HG03575 (cell line): ENCODE data around the gene PON3.

ENCODE experiments used
- ATAC-seq: cut with Tn5 transposase; IDR thresholded peaks from one replicate; pipeline ENCODE4 v1.9.1; 2021; ENCODE audit not compliant: unreplicated experiment, insufficient number of reproducible peaks, low FRiP score; ENCODE audit errors: extremely low read depth

Gene PON3

DNA sequence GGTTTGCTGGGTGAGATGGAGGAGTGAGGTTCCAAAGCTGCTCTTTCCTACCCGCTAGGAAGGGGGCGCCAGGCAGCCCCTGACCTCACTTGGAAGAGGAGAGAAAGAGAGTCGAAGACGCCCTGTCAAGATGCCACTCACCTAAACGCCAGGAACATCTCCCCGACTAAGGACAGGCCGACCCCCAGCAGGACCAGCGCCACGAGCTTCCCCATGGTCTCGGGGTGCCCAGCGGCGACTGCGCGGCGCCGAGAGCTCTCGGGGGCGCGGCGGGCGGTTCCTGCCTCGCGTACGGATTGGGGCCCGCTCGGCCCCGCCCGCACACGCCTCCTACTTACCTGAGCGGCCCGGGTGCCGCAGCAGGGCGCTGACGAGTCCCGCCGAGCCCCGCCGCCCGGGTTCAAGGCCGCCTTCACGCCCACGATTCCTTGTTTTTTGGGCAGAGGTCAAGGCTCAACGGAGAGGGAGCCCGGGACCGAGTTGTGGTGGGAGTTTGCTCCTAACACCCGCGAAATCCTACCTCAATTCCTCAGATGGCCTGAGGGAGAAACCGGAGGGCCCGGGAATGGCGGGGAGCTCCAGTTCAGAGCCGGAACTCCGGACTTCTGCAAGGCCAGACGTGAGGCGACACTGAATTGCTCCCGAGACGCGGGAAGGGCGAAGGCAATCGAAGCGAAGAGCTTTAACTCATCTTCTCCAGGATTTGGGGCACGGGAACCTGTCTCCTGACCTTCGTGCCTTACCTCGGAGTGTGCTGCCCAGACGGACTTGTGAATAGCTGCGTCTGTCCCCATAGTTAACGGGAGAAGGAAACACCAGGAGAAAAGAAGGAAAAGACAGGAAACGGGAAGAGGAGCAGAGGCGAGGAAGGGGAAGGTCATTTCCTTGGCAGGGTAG, at the start of gene PON3:
TSS of gene PON3 (minus strand) at position 240 of the 897 bp plus-strand sequence. CDS start at position 215, 25 bp downstream.
- ATAC-seq = no peak

DNA sequence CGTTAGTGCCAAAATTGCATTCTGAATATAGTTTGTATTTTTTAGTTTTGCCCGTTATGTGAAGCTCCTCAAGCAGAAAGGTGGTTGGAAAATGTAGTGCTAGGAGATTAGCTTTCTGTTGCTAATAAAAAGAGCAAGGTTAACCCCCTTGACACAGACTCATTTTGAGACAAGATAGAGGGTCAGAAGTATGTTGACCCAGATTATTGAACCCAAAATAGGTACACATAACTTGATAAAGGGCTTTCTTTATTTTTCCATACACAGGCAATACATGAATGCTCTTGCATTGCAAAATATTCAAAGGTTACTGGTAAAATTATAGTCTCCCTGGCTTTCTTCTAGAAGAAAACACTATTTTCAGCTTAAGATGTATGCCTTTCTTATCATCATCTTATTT, 48.6 kb upstream of the PON3 start:
- no peak for ATAC-seq

DNA sequence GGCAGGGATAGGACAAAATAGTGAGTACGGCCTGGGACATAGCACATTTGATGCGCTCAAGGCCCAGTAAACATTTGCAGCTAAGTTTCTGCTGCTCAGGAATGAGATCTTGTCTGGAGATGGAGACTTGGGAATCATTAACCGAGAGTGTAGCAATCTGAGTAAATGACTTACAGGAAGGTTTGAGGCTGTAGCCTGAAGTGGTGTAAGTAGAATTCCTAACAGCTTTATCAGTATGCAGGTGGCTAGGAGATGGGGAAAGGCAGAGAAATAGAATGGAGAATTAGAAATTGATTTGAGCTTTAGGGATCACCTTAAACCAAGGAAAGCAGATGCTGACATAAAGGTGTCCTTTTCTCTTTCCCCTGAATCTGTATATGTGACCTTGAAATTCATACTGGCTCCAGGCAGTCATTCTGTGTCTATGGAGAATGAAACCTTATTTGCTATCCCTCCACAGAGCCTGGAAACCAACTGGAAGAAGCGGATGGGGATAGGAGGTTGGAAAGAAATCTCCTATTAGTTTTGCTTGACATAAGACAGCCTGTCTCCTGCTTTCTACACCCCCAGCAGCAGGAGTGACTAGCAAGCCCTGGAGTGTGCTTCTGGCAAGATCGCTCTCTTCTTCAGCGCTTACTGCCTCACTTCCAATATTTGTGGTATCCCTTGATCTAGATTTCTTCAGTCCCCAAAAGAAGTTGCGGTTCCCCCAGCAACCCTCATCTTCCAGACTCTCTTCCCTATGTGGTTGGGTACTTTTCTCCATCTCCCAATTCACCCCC, 45.1 kb upstream of the PON3 start:
- ATAC-seq = no peak

DNA sequence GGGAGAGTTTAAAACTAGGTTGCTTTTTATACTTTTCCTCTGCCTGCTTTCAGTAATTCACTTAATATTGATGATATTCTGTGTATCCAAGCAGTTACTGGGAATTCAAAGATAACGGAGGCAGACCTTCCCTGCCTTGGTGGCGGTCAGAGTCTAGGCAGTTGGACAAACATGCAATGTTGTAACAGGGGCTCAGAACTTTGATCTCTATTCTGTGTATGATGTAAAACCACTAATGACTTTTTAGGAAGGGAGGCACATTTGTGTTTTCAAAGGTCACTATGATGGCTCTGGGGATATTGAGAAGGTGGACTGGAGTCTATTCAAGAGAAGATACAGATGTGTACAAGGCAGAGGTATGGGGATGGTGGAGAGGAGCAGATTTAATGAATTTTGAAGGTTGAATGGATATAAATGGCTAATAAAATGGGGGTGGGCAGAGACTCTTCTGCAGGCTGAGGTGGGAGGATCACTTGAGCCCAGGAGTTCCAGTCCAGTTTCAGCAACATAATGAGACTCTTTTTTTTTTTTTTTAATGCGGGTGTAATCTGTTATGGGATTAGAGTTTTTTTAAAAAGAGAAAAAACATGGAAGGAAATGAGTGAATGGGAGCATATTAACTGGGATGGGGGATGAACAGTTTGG, 44.3 kb upstream of the PON3 start:
- no peak for ATAC-seq

DNA sequence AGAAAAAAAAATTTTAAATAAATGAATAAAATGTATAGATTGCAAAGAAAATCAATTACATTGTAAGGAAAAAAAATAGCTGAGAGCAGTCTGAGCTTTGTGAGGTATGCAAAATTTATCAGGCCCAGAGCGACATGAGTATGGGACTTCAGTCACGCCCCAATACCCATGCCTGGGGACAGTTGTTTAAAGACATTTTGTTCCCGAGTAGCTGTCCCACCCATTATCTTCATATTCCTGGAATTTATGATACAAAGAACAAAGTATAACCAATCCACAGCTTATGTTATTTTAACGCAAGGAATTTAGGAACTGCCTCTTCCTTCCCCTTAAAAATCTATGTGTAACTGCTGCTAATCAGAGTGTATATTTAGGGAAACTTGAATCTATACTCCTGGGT, 40.2 kb upstream of the PON3 start:
- ATAC-seq = no peak

DNA sequence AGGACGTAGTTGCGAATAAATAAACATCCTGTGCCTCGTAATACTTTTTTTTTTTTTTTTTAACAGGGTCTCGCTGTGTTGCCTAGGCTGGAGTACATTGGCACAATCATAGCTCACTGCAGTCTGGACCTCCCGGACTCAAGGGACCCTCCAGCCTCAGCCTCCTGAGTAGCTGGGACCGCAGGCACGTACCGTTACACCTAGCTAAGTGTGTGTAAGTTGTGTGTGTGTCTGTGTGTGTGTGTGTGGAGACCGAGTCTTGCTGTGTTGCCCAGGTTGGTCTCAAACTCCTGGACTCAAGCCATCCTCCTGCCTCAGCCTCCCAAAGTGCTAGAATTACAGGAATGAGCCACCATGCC, 39.2 kb upstream of the PON3 start:
- ATAC-seq = no peak

DNA sequence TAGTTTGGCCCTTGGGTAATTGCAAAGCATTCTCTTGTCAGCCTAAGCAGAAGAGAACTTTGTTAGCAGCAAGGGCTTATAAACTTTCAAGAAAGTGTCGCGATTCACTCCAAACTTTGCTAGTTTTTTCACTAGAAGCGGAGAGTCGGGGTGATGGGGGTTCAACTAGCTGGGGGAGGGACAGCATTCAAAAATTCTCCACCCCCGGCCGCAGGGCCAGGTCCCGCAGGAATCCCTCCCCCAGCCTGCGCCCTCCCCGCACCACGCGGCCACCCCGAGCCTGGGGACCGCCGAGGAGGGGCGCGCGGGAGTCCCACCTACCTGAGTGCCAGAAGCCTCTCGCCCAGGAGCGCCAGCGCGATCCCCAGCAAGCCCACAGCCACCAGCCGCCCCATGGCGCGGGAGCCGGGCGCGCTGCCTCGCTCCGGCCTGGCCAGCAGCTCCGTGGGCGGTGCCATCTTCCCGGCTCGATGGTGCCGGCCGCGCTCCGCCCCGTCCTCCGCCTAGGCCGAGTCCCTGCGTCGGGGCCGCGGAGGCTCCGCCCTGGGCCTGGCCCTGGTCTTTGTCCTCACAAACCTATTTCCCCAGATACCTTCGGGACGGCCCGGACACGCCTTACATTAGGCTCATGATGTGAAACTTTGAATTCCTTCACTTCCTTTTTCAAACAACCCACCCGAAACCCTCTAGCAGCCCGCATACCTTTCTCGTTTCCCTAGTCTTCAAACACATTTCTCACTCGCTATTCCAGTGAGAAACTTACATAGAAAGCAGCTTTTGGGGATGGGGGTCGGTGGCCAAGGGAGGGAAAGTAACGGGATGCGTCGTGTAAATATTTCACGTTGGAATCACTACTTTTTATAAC, 38.6 kb upstream of the PON3 start, which contains the start of gene PON2:
TSS of gene PON2 (minus strand) at position 472 of the 865 bp plus-strand sequence. CDS start at position 395, 77 bp downstream.
- peak; percentile 84 for ATAC-seq

DNA sequence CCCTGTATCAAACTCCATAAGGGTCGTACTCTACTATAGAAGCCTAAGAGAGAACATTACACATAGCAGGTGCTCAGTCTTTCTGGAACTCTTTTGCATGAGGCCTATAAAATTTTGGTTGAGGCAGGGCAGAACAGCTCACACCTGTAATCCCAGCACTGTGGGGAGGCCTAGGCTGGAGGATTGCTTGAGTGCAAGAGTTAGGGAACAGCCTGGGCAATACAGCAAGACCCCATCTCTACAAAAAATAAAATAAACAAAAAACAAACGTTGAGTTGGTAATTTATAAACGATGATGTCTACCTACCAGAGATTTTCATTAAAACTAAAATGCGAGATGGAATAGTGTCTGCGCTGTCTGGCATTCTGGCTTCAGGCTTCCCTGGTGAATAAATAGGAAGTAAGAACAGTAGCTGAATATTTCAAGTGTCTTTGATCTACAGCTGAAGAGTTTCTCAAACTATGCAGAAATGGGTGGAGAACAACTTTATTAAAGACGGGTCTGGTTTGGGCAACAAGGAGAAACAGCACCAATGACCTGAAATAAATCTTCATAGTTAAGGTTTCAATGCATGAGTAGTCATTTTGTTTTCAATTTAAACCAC, 37.9 kb upstream of the PON3 start:
- ATAC-seq = no peak

DNA sequence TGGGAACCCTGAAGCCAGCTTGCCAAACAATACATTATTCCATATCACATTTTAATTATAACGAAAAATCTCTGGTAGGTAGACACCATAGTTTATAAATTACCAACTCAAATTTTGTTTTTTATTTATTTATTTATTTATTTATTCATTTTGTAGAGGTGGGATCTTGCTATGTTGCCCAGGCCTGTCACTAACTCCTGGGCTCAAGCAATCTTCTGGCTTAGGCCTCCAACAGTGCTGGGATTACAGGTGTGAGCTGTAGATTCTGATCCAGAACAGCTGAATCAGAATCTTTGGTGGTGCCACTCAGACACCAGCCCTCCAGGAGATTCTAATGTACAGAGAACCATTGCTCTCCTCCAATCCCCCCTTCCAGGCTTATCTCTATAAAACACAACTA, 37.0 kb upstream of the PON3 start:
- no peak for ATAC-seq

DNA sequence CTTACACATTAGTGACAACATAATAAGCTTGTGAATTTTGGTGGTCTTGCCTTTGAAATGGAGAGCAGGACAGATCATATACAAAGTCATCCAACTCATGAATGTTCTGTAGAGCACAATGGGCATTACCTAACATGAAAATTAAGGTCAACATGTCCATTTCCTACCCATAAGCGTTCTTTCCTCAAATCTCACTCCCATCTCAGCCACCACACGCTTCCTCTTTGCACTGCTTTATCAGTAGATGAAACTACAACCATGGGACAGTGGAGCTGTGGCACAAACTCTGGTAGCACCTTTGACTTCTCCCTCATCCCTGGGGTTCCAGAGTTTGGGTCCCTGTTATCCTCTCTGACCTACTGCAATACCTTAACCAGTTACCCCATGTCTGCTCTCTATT, 36.4 kb upstream of the PON3 start:
- no peak for ATAC-seq

DNA sequence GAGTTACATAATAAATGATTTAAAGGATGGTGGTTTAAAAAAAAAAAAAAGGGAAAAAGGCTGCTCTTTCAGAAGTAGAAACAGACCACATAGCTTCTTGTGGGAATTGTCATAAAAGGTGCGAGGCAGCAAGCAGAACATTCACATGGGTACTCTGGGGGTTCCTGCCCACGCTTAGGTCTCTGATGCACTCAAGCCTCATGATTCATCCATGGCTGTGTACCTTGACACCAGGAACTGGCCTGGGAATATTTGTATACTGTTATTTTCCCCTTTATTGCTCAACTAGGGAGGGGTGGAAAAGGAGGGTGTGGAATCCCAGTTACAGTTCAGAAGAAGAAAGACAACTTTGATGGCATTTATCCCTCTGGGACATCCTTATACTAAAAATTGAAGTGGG, 34.7 kb upstream of the PON3 start:
- no peak for ATAC-seq

DNA sequence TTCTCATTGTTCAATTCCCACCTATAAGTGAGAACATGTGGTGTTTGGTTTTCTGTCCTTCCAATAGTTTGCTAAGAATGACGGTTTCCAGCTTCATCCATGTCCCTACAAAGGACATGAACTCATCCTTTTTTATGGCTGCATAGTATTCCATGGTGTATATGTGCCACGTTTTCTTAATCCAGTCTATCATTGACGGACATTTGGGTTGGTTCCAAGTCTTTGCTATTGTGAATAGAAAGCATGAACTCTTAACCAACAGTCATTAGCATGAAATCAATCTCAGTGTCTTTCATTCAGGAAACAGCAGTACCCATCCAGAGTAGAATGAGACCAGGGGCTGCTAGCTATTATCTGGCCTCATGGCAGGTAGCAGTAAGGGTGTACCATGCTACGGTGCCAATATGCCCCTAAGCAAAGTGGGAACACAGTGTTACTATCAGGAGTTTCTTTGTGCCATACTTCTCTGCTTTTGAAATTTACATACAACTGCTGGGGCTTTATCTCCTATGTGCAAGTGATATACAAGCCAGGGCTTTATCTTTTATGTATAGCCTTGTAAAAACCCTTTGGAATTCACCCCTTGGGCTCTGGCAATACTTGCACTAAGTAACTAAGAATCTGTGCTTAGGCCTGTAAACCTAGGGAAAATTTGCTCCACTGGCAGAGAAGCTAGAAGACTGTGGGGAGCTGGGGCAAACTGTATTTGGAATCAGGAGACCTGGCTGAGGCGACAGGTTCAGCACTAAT, 33.2 kb upstream of the PON3 start:
- no peak for ATAC-seq

DNA sequence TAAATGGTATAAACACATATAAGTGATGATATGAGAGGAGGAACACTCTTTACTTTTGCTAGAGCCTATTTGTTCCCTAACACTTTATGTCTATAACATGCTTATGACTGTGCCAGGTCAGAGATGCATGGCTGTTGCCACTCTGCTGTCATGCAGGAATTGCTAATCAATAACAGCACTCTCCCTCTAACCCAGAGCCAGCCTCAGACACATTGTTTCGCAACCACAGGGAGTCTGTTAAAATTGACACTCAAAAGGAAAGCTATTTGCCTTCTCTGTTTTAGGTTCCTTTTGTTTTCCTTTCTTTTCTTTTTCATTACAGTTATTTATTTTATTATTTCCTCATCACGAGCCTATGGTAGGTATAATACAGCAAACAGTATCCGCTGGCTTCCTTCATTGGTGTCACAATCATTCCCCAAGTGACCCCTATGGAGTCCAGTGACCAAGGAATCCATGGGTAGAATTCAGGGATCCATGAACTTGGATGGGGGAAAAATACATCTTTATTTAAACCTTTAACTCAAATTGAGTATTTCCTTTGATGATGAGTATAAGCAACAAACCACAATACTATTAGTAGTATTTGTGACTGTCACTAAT, 31.8 kb upstream of the PON3 start:
- ATAC-seq = no peak

DNA sequence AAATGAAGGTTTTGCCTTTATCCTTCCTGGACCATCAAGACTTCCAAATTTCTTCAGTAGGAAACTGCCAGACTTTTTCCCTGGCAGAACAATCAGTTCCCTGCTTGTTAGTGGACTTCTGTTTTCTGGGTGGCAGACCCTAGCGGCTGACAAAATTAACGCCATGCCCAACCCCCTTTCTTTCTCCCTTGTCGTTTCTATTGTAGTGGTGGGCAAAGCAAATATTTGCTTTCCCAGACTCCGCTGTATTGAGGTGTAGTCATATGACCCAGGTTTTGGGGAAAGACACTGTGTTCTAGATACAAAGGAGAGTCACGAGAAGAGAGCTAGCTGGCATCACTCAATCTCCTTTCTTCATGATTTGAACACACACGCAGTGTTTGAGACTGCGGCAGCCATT, 31.0 kb upstream of the PON3 start:
- ATAC-seq = no peak

DNA sequence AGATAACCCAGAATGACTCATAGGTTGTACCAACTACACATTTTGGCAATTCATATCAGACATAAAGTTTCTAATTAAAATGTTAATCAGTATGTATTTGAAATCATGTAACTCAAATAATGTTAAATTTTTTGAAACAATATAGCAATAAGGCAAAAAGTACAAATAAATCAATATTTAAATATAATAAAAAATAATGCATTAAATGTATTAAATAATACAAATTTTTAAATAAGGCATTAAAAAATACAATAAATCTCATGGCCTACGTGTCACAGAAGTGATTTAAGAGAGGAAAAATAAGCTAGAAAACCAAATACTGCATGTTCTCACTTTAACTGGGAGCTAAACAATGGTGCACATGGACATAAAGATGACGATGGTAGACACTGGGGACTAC, 29.5 kb upstream of the PON3 start:
- ATAC-seq = no peak

DNA sequence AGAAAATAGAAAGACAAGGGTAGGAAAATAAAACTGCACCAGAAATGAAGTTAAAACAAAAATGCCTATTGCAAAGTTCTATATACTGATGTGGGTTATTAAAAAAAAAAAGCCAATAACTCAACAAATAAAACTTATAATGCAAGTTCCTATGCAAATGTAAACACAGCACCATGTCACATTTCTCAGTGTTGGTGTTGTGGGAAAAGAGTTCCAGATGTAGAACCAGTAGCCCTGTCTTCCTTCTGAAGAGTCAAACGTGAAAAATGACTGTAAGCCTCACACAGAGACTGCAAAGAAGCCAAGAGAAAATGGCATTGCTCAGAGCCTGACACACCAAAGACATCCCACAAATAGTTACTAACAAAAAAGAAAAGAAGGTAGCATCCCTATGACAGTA, 28.5 kb upstream of the PON3 start:
- no peak for ATAC-seq

DNA sequence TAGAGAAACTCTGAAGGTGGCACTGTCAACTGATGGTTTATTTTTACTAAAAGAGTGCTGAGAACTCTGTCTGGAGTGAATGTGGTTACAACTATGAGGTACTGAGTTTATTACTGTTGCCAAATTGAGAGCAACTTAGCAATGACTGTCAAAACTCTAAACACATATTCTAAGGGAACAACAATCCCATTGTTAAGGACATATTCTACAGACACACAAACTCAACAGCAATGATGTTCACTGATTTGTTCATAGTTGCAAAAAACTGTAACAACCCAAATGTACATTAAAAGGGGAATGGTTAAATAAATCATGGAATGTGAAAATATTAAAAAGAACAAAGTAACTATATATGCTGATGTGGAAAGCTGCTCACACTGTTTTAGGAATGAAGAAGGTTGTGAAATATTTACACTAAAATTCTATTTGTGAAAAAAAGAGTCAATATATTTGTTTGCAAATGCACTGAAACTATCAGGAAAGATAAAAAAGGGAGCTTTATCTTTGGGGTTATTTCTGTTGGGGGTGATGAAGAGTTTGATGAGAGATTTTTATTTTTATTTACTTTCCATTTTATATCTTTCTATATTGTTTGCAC, 25.8 kb upstream of the PON3 start:
- no peak for ATAC-seq
